Neural progenitor cell (in vitro differentiated cells): ENCODE measurements around the gene PRIM2.

Experiments used
- EZH2 ChIP-seq: fragments of 200-600 bp; sonication (generic); IDR thresholded peaks from 2 replicates; pipeline ENCODE4 v1.6.1; 2017; ENCODE audit warnings: antibody characterized with exemption, mild to moderate bottlenecking, moderate library complexity
- EZH2phosphoT487 ChIP-seq: fragments of 200-600 bp; sonication (generic); IDR thresholded peaks from 2 replicates; pipeline ENCODE4 v1.6.1; 2017; ENCODE audit warnings: antibody characterized with exemption
- TF ChIP-seq, protein P1 (sequence below): fragments of 200-600 bp; sonication (generic); IDR thresholded peaks from 2 replicates; pipeline ENCODE4 v1.5.1; 2017; ENCODE audit warnings: antibody characterized with exemption, mild to moderate bottlenecking

DNA sequence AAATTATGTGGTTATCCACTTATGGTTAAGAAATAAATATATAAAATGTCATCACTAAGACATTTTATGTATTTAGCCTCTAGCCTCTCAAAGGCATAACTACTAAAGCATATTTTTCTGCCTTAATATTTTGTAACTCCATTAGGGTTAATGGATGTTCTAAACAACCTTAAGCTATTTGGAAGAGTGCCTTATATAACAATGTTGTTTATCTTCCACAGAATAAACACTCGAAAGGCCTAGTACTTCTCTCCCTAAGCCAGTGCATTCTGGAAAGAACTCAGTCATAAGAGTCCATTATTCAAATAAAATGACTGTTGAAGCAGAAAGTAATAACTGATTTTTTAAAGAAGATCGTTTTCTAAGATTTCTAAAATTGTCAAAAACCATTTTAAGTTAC, 15.0 kb upstream of the PRIM2 start:
- TF ChIP-seq, protein P1, sequence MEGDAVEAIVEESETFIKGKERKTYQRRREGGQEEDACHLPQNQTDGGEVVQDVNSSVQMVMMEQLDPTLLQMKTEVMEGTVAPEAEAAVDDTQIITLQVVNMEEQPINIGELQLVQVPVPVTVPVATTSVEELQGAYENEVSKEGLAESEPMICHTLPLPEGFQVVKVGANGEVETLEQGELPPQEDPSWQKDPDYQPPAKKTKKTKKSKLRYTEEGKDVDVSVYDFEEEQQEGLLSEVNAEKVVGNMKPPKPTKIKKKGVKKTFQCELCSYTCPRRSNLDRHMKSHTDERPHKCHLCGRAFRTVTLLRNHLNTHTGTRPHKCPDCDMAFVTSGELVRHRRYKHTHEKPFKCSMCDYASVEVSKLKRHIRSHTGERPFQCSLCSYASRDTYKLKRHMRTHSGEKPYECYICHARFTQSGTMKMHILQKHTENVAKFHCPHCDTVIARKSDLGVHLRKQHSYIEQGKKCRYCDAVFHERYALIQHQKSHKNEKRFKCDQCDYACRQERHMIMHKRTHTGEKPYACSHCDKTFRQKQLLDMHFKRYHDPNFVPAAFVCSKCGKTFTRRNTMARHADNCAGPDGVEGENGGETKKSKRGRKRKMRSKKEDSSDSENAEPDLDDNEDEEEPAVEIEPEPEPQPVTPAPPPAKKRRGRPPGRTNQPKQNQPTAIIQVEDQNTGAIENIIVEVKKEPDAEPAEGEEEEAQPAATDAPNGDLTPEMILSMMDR: no peak
- TF ChIP-seq EZH2 (no peak), EZH2phosphoT487 (no peak)
